Loucy (cell line): Measurements from ENCODE around the gene KLHL41.

ENCODE experiments used
- CTCF ChIP-seq: fragments of 200-600 bp; sonication (generic); conservative IDR thresholded peaks from 2 replicates; pipeline ENCODE4 v1.5.1; 2014; ENCODE audit warnings: mild to moderate bottlenecking, antibody characterized with exemption, low read length
- EZH2phosphoT487 ChIP-seq: fragments of 200-600 bp; IDR thresholded peaks from 2 replicates; pipeline ENCODE4 v1.6.1; 2018; ENCODE audit warnings: antibody characterized with exemption, mild to moderate bottlenecking, moderate library complexity, borderline replicate concordance

- no peak for TF ChIP-seq CTCF
- no peak for TF ChIP-seq EZH2phosphoT487
These were observed 3.0 kb downstream of the KLHL41 start for GRCh38 chr2:169512525-169512924.
